H1 (cell line): ENCODE data around the gene ASPG. TPM values are rescaled to one million over a fixed set of nuclear protein-coding genes. Genes with fewer than 3 reads are reported as not detected.

Experiments
- CHD7 ChIP-seq: fragments of 300-600 bp; sonication (generic); IDR thresholded peaks from 2 replicates; pipeline ENCODE4 v1.7.1; 2012; ENCODE audit warnings: low read length, moderate library complexity, mild to moderate bottlenecking, inconsistent platforms; ENCODE audit not compliant: insufficient replicate concordance
- EGR1 ChIP-seq: IDR thresholded peaks from 2 replicates; pipeline ENCODE4 v1.6.1; 2011; ENCODE audit warnings: low read depth, low read length, borderline replicate concordance
- KDM1A ChIP-seq: fragments of 200-600, 300-600 bp; sonication (generic); IDR thresholded peaks from 2 replicates; pipeline ENCODE4 v1.7.1; 2016; ENCODE audit warnings: mild to moderate bottlenecking, low read length, borderline replicate concordance
- RAD21 ChIP-seq, 2 experiments: IDR thresholded peaks in 1 of 2; conservative IDR thresholded peaks in 1 of 2; 2 replicates each; pipeline ENCODE4 v1.6.1; 2011; ENCODE audit warnings: low read depth in 2 of 2, low read length in 2 of 2, improper control_type of control experiment in 1 of 2, inconsistent platforms in 1 of 2, mild to moderate bottlenecking in 1 of 2, moderate library complexity in 1 of 2
- SIRT6 ChIP-seq: IDR thresholded peaks from one replicate; pipeline ENCODE4 v1.7.1; 2012; ENCODE audit warnings: low read length, inconsistent platforms
- SP4 ChIP-seq: IDR thresholded peaks from 2 replicates; pipeline ENCODE4 v1.6.1; 2012; ENCODE audit warnings: low read length, inconsistent platforms
- YY1 ChIP-seq: IDR thresholded peaks from 2 replicates; pipeline ENCODE4 v1.6.1; 2011; ENCODE audit warnings: low read depth, mild to moderate bottlenecking, low read length
- ZNF274 ChIP-seq: IDR thresholded peaks from 2 replicates; pipeline ENCODE4 v1.7.0; 2012; ENCODE audit warnings: low read length, borderline replicate concordance; ENCODE audit errors: extremely low read depth
- polyA plus RNA-seq, 7 experiments: library from polyadenylated mRNA; depleted of rRNA in 3 of 7; stranded (reverse) in 5 of 7; unstranded in 2 of 7; fragments of >200 nt in 5 of 7; fragments of 200-250 nt in 2 of 7; gene quantifications; 1 replicate in 5 of 7; 2 replicates in 1 of 7; 4 replicates in 1 of 7; pipeline versions ENCODE4 v1.2.1 to v1.2.3, GENCODE V29; 2011 to 2013; ENCODE audit warnings: missing spikeins in 2 of 7, mixed read lengths in 2 of 7
- total RNA-seq: library from RNA; stranded (reverse); fragmentation: NEBNext Ultra II Directional; extraction: Animal tissue kit (Norgen Biotek cat#: 25700); gene quantifications from 2 replicates; pipeline ENCODE4 v1.2.1, GENCODE V29; 2021
- TF ChIP-seq, protein P1 (sequence below): IDR thresholded peaks from 2 replicates; pipeline ENCODE4 v1.6.1; 2011; ENCODE audit warnings: low read length, improper control_type of control experiment

Gene ASPG
- total and polyA plus RNA-seq, 2 of the 8 experiments (the other 6 are each of a cell fraction or from before 2014, with no cell fraction given) = 0.34 to 0.59 TPM

GRCh38 chr14:104086661-104087461 lies 1.4 kb downstream of the ASPG start (continued):
- no peak for TF ChIP-seq CHD7
- no peak for TF ChIP-seq SIRT6
- TF ChIP-seq, protein P1, sequence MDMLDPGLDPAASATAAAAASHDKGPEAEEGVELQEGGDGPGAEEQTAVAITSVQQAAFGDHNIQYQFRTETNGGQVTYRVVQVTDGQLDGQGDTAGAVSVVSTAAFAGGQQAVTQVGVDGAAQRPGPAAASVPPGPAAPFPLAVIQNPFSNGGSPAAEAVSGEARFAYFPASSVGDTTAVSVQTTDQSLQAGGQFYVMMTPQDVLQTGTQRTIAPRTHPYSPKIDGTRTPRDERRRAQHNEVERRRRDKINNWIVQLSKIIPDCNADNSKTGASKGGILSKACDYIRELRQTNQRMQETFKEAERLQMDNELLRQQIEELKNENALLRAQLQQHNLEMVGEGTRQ = no peak
- no peak for TF ChIP-seq RAD21 (IDR thresholded peaks at IDR 0.05 in 1 of 2, conservative IDR thresholded peaks at IDR 0.05 in 1 of 2; ENCODE audit: low read depth in 2 of 2, low read length in 2 of 2)
- TF ChIP-seq ZNF274 = no peak
- TF ChIP-seq SP4 = no peak
- no peak for TF ChIP-seq KDM1A
- no peak for TF ChIP-seq YY1
- no peak for TF ChIP-seq EGR1
